Measurements from ENCODE around the gene DPP9.
A peak's percentile ranks its signal among the peaks of the same experiment; 100 is the strongest.
"Not testable (repeated sequence)": the region's sequence is repeated elsewhere in the genome, so short reads cannot be mapped to it uniquely, and the experiment has no call there.

DPP9 gene

DNA sequence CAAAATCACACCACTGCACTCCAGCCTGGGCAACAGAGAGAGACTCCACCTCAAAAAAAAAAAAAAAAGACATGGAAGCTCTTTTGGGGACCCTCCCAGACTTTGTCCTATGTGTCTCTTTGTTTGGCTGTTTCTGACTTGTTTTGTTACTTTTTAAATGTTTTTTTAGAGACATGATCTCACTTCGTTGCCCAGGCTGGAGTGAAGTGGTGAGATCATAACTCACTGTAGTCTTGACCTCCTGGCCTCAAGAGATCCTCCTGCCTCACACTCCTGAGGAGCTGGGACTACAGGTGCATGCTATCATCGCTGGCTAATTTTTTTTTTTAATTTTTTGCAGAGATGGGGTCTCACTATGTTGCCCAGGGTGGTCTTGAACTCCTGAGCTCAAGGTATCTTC is 16.4 kb upstream of the DPP9 start:
- DNase-seq = no peak

DNA sequence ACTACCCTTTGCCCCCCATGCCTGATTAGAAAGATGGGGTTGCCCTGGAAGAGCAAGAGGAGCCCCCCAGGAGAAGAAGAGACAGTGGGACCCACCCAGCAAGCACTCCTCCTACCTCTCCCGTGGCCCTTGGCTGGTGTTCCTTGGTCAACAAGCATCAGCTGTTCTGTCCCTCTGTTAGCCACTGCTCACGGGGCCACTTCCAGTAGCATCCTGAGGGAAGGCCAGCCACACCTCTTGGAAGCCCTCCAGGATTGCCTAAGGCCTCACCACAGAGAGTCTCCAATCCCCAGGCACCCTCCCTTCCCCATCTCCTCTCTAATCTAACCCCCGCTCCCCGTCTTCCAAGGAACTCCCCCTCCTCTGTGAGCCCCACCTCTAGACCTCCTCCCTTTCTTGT is 15.1 kb upstream of the DPP9 start:
- DNase-seq = no peak

DNA sequence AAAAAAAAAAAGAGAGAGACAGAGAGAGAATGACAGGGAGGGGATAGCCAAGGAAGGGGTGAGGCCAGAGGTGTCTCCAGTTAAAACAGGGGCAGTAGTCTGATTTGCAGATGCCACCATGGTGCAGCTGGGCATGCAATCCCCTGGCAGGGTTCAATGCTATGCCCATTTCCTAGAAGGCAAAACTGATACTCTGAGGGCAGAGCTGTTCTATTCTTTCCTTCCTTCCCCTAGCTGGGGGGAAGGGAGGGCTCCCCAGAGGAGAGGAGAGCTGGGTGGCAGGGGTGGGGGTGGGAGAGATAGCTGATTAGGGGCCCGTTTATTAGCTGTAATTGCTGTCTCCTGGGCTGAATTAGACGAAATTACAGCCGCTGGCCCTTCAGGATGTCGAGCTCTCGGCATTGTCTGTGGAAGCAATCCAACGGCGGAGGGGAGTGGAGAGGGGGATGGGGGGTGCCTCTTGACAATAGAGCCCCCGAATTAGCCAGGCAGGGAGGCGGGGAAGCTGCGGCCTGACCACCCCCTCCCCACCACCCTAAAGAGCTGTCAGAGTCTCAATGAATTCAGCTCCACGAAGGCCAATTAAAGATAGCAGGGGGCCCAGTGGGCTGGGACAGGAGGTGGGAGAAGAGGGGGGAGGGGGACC is 14.4 kb upstream of the DPP9 start:
- DNase-seq = no peak

DNA sequence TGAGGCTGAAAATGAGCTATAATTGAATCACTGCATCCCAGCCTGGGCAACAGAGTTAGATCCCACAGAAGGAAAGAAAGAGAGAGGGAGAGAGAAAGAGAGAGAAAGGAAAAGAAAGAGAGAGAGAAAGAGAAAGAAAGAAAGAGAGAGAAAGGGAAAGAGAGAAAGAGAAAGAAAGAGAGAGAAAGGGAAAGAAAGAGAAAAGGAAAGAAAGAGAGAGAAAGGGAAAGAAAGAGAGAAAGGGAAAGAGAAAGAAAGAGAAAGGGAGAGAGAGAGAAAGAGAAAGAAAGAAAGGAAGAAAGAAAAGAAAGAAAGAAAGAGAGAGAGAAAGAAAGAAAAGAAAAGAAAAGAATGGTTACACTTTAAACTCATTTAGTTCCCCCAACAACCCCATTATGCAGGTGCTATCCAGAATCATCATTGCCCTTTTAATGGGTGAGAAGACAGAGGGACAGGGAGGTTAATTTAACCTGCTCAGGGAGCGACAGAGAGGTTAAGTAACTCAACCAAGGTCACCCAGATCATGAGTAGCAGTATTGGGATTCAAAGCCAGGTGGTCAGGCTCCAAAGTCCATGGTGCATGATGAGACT is 10.2 kb upstream of the DPP9 start:
- DNase-seq = no peak

DNA sequence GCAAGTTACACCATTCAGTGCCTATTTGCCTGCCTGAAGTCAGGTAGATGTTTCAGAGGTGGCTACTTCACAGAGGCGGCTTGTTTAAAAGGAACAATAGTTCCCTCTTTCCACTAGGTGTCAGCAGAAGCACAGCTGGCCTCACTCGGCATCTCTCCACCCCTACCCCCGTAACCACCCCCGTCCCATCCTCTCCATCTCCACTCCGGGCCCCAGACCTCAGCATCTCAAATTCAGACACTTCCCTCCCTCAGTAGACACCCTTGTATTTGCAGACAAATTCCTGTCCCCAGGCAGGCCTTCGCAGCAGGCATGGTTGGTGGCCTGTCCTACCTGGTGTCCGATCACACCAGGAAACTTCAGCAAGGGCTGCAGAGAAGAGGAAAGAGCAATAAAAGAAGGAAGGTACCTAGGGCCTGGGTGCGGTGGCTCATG is 9.1 kb upstream of the DPP9 start:
- DNase-seq = peak in 26 of 51 donors; percentile 5 to 60 (median 25)

DNA sequence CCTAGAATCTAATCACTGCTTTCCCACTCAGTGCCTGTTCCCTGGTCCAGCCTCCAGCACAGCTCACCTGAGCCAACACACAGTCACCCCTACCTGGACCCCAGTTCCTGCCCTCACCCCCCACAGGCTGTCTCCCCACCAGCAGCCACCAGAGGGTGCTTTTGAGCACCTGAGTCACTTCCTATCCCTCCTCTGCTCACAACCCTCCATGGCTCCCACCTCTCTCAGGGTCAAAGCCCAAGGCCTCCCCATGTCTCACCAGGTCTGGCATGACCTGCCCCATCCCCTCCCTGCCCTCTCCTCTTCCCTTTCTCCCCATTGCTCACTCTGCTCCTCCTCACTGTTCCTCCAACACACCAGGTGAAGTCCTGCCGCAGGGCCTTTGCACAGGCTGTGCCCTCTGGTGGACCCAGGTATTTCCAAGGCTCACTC is 7.1 kb upstream of the DPP9 start:
- DNase-seq = peak in 1 of 51 donors; percentile 14

DNA sequence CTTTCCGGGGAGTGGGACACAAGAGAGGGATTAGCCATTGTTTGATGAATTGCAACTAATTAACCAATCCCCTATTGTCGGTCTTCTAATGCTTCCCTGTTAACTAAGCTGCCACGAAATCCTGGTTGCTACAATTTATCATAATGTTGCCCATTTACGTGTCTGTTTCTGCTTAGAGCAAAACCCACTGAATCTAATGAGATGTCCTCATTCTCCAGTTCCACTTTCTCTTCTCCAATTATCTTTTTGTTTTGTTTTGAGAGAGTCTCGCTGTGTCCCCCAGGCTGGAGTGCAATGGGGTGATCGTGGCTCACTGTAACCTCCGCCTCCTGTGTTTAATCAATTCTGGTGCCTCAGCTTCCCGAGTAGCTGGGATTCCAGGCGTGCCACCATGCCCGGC is 5.2 kb upstream of the DPP9 start:
- no peak for DNase-seq

DNA sequence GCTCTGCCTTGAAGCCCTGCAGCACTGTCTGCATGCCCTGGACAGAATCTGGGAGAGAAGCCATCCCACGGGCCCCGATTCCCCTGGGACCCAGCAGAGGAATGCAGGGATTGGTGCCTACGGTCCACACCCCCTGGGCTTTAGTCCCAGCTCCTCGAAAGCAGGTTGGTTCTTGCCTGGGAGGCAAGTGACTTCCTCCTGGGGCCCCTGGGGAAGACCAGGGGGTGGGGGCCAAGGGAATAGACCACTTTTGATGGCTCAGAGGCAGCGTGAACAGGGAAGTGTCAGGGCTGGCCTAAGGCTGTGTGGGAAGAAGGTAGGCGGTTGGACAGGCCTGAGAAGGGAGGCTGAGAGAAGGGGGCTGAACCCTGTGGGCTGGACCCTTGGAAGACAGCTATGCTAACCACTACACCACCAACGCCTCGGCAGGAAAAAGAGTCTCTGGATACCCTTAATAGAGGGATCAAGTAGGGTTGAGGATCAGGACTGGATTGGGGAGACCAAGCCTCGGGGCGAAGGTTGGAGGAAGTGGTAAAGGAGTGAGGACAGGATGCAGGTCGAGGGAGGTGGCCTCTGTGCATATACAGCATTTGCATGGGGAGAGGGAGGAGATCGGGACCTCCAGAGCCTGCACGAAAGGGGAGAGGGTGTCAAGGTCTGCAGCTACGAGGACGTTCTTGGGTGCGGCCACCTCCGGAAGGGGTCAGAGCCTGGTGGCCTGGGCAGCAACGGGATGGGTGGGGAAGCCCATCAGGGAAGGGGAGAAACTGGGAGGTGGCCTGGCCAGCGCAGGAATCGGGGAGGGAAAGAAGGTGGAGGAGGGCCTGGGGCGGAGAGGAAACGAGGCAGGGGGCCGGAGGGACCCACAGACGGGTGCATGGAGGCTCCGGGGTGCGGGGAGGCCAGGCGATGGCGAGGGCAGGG is 709 bp downstream of the DPP9 start:
- DNase-seq = peak in 16 of 51 donors; percentile 11 to 73 (median 29)

DNA sequence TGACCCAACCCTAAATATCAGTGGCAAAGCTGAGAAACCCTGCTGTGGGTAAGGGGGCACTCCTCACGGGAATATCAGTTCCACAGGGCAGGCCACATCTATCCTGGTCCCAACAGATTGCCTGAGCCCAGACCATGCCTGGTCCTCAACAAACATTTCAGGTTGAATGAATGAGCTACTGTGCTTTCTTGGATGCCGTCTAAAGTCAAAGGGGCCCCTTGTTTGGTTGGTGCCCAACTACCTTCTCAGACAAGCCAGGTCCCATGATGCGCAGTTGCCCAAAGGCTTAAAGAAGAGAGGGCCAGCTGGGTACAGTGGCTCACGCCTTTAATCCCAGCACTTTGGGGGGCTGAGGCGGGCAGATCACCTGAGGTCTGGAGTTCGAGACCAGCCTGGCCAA is 2.4 kb downstream of the DPP9 start:
- DNase-seq = no peak

DNA sequence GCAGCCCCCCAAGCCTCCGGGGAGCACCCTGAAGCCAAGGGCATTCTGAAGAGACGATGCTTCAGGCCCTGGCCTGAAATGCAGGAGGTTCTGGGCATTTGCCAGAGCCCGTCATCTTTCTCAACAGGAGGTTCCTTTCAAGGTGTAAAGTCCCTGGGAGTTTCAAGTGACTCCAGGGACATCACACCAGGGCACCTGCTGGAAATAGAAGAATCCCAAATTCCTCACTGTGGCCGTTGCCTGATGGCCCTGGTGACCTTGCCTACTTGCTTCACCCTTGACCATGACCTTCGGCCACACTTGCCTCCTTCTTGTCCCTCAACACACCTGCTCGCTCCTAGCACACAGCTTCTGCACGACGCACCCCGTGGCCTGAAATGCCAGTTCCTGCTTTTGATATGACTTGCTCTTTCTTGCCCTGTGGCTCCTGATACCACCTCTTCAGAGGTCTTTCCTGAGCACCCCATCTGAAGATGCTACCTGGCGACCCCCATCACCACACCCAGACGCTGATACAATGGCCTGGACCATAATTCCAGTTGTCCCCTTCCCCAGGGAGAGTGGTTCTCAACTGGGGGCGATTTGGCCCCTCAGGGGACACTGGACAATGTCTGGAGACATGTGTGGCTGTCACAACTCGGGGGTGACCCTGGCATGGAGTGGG is 3.5 kb downstream of the DPP9 start:
- no peak for DNase-seq

DNA sequence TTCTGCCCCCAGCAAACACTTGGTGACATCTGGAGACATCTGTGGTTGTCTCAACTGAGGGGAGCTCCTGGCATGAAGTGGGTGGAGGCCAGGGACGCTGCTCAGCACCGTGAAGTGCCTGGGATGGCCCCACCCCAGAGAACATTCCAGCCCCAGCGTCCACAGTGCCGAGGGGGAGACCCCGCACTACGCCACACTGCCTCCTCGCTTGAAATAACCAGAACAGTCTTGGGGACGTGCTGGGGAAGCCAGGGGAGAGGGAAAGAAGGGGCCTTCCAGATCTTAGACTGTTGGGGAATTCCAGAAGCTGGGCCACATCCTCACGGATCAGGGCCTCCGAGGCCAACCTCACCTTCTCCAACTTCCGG is 4.2 kb downstream of the DPP9 start:
- no peak for DNase-seq

DNA sequence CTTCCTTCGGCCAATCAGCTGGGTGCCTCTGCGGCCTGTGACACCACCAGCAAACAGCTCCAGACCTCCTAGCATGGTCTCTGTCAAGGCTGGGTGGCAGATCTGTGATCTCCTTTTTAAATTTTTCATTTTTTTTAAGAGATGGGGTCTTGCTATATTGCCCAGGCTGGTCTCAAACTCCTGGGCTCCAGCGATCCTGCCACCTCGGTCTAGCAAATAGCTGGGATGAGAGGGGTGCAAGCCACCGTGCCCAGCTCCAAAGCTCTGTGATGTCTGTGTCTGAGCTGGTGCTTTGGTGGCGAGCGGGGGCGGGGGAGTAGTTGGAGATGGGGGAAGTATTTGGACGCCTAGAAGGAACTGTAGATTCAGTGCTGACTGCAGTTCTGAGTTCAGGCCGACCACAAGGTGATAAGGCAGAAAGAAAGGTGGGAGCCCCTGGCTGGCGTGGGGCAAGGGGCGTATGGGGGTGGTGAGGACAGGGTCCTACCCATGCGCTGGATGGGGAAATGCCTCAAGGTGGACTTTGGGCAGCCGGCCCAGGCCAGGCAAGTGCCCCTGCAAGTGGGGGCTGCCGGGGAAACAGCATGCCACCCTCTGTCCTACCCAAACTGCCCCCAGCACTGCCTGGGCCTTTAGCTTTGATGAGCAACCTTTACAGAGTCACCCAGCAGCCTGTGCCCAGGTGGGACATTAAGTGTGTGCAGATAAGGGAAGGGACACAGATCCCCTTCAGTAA is 5.5 kb downstream of the DPP9 start:
- no peak for DNase-seq

DNA sequence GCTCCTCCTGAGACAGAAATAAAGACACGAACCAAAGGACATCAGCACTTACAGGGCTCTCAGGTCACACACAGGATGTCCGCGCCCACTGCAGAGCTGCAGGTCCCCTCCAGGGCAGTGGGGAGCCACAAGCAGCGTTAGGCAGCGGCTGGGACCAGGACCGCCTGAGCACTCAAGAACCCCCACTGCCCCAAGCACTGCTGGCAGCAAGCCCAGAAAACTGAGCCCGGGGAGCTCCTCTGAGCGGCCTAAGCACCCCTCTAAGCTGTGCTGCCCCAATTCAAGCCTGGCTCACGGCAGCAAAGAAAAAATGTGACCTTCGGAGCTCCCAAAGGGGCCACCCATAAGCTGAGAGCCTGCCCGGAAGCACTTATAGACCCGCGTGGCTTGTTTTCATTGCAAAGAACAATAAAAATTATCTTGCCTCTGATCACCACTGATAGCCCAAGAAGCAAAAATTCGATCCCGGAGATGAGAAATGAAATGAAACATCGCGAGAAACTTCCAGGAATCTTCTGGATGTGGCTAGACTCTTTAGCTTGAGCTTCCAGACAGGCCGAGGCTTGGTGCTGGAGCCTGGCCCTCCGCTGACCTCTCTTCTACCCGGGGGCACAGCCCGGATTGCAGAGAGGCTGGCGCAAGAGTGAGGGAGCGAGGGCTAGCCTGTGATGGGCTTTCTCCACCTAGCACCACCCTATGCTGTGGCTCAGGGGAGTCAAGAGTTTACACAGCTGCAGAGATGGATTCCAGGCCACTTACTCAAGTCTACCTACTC is 6.3 kb downstream of the DPP9 start:
- no peak for DNase-seq

DNA sequence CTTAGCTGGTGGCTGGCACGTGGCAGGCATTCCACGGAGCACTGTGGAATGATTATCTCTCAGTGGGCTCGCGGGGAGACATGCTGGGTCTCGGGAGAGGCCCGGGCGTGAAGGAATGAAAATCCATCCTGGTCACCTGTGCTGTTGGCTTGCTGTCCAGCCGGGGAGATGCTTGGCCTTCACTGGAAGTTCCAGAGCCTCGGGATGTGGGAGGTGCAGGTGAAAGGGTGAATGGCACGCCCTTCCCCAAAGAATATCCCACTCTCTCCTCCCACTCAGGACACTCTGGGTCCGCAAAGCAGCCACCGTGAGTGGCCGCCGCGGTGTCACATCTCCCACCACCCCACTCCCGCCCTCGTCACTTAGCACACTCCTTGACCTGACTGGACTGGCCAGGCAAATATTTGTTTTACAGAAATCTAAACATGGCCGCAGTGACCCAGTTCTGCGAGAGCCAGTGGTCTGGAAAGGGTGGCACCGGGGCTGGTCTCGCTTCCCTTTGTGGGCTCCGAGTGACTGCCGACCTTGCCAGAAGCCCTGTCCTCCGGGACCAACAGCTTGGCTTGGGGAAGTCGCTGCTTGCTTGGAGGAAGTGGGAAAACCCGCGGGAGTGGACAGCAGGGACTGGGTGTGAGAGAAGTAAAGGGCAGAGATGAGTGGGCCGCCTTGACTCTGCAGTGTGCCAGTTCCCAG is 8.0 kb downstream of the DPP9 start:
- DNase-seq = peak in 9 of 51 donors; percentile 11 to 29 (median 14)

DNA sequence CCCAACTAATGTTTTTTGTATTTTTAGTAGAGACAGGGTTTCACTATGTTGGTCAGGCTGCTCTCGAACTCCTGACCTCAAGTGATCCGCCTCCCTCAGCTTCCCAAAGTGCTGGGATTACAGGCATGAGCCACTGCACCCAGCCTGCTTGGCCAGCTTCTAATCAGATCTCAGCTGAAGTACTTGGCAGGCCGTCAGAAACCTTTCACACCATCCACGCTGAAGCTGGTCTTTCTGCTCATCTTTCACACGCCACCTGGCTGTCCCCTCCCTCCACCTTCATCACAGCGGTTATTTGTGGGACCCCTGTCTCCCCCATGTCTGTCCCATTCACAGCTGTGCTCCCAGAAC is 8.5 kb downstream of the DPP9 start:
- not testable (repeated sequence) for DNase-seq

DNA sequence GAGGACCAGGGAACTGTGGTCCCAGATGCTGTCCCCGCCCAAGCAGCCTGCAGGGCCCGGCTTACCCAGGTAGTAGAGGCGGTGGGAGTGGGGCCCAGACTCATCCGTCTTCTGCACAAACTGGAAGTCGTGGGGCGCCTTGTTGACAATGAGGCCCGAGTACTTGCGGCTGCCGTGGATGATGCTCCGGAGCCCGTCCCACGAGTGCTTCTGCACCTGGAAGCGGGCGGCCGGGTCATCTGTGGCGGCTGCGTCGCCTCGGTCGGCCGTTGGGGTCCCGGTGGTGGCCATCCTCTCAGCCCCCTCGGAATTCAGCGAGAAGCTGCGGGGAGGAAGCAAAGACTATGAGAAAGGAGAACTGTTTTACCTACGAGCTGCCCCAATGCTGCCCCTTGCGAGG is 9.6 kb downstream of the DPP9 start:
- DNase-seq = no peak

DNA sequence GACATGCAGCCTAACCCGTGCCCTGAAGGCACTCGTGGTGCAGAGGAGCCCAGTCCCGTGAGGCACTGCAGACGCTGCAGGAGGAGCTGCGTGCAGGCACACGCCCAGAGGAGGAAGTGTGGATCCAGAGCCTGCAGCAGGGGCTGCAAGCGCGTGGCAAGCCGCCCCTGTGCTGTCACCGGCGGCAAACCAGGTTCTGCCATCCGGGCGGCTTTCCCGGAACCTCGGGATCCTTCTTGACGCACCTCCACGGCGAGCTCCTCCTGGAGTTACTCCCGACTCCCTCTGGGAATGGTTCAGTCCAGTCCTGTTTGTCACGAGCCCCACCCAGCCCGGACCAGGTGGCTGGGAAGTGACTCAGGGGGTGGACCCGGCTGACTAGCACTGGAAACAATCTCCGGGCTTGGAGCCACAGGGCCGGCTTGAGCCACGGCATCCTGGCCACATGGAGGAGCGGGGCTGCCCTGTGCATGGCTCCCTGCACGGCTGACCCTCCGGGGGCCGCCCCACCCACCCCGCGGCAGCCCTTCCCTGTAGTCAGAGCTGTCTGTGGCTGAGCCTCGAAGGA is 10.2 kb downstream of the DPP9 start:
- no peak for DNase-seq

DNA sequence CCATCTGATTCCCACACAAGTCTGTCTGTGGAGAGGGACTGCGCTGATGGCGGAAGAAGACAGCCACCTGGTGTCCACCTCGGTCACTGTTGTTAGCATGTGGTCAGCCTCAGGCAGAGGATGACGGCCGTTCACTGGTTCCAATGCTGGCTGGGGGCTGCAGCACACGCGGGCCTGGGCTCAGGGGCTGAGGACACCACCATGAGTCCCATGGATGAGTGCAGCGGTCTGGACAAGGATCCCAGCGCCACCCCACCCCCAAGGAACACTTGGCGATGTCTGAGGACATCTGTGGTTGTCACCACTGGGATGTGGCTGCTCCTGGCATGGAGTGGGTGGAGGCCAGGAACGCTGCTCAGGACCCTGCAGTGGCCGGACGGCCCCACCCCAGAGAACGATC is 10.9 kb downstream of the DPP9 start:
- no peak for DNase-seq

DNA sequence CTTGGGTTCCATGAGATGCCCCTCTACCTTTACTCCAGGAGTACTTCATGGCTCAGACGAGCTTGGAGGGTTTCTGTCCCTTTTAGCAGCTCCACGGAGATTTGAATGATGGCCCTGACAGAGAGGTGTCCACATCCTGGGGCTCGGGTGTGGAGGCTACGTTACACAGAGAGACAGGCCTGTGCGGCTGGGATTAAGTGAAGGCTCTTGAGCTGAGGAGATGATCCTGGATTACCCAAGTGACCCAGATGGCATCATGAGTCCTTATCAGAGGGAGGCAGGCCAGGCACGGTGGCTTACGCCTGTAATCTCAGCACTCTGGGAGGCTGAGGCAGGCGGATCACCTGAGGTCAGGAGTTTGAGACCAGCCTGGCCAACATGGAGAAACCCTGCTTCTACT is 12.4 kb downstream of the DPP9 start:
- DNase-seq = no peak

DNA sequence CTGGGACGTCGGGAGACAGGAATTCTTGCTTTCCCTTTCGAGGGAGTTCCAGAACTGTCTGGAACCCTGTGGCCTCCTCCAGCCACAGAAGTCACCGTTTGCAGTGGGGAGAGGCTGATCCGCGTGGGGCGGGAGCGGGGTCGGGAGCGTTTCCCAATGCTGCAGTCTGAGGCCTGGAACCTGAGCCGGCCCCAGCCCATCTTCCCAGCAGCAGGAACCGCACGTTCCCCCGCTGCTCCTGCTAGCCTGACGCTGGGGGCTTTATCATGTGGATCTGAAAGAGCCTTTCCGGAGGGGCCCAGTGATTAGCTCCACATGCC is 13.4 kb downstream of the DPP9 start:
- DNase-seq = no peak

Measured in hypothalamus (tissue), 51 donors.